LHCN-M2 (cell line): ENCODE results near the gene RRP1B. TPM values are rescaled to one million over a fixed set of nuclear protein-coding genes. Genes with fewer than 3 reads are reported as not detected.

Source experiments
- DNase-seq: peaks from one replicate; pipeline ENCODE4 v3.0.0-alpha.2; 2012; ENCODE audit warnings: low read depth
- polyA plus RNA-seq: library from polyadenylated mRNA; unstranded; fragments of >200 nt; gene quantifications from one replicate; pipeline ENCODE4 v1.2.1, GENCODE V29; 2012; ENCODE audit warnings: missing spikeins
- total RNA-seq: library from RNA; depleted of rRNA; stranded (reverse); fragments of >200 nt; gene quantifications from 2 replicates; pipeline ENCODE4 v1.2.3, GENCODE V29; 2014; rRNA removed

RRP1B gene
- total RNA-seq, result 36.8 and 37.4 TPM in 2 replicates
- 11.6 TPM for polyA plus RNA-seq

DNA sequence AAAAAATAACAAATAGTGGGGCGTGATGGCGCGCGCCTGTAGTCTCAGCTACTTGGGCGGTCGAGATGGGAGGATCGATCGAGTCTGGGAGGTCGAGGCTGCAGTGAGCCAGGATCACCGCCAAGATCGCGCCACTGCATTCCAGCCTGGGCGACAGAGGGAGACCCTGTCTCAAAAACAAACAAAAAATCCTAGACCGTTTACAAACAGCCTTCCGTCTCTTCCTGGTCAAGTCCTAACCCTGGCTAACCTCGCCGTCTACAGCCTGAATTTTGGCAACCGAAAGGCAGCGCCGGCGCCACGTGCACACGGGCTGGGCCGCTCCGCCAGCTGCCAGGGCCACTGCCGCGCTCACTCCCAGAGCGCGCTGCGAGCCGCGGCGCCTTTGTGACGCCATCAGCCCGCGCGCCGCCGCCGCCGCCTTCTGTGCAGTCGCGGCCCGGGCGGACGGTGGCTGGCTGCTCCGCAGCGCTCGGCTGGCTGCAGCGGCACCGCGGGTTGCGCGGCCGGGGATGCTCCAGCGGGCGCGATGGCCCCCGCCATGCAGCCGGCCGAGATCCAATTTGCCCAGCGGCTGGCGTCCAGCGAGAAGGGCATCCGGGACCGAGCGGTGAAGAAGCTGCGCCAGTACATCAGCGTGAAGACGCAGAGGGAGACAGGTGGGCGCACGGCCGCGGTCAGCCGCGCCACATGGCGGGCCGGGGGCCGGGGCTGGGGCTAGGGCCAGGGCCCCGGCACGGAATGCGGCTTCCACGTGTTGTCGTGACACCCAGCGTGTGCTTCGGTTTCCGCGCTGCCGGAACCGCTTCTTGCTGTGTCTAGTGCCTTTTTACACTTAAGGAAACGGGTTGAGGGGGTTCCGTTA is at the start of gene RRP1B, which contains the start of gene HSF2BP:
Gene RRP1B, plus strand, starts transcription at position 425 of the 865 bp plus-strand sequence. Its CDS starts 105 bp downstream, at position 530.
Gene HSF2BP, minus strand, starts transcription at position 353 of the 865 bp plus-strand sequence. CDS start 1,392 bp downstream, outside the sequence.
- DNase-seq, result peak; percentile 81

DNA sequence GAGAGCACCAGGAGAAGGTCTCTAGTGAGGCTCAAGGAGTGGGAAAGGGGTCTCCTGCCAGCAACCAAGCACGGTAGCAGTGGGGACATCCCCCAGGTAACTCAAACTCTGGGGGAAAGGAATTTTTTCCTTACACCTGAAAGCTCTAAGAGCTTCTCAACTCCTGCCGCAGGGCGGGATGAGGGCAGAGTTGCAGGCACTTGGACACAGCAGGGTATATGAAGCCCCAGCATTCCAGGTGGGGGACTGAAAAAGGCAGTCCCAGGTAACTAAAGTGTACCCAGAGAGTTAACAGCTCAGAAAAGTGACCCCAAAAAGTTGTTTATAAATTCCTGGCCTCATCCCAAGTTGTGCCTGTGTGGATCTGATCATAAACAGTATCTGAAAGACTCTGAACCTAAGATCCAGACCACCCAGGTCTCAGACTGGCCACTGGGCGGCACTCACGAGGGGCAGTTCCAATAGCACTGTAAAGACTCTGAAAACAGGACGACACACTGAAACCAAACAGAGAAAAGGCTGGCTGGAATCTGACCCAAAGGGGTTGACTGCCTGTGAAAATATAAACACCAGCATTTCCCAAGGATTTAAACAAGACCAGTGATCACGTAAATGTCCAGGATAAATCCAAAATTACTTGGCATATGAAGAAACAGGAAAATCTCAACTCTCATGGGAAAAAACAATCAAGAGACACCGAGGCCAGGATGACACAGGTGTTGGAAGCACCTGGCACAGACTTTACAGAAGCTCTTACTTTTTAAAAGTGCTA is 47.6 kb upstream of the RRP1B start:
- peak; percentile 78 for DNase-seq

- peak; percentile 92 for DNase-seq
Measured at GRCh38 chr21:43613755-43614638, 45.4 kb upstream of the RRP1B start.

DNA sequence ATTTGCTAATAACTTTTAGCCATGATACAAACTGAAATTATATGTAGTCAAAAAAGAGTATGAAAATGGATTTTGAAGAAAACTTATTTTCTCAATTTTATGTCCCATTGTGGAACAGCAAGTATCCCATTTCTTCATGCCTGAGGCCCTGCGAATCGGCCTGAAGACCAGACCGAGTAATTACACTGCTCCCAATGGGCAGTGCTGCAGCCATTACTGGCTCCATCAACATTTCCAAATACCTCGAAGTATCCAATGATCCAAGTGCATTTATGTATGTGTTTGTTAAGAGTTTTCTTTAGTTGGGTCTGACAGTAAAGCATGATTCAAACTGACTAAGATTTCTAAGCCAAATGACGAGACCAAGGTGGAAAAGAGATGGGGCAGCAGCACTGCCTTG is 44.5 kb upstream of the RRP1B start:
- DNase-seq, result no peak

- DNase-seq, result peak; percentile 57
Measured at GRCh38 chr21:43616861-43617260, 42.5 kb upstream of the RRP1B start.

- no peak for DNase-seq
Measured at GRCh38 chr21:43618940-43619339, 40.4 kb upstream of the RRP1B start.

GRCh38 chr21:43619344-43619743 is 40.0 kb upstream of the RRP1B start:
- no peak for DNase-seq

DNA sequence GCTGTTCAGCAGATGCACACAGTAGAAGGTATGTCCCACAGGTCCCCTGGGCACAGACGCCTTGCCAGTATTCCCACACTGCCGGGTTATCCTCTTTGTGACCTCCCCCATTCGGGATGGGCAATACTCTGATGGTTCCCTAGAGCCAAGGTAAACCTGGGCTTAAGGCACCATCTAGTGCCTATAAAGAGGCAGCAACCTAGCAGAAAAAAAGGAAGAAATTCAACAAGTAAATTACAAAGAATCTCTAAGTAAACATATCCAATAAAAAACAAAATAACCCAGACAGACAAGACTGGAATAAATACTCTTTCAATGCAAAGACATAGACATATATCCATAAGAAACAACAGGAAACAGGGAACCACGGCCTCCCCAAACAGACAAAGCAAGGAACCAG is 39.5 kb upstream of the RRP1B start:
- DNase-seq, result no peak

- DNase-seq, result no peak
Measured at GRCh38 chr21:43622796-43623195, 36.6 kb upstream of the RRP1B start.

- DNase-seq, result no peak
Measured at GRCh38 chr21:43623588-43623987, 35.8 kb upstream of the RRP1B start.

- no peak for DNase-seq
Measured at GRCh38 chr21:43624339-43624738, 35.0 kb upstream of the RRP1B start.

DNA sequence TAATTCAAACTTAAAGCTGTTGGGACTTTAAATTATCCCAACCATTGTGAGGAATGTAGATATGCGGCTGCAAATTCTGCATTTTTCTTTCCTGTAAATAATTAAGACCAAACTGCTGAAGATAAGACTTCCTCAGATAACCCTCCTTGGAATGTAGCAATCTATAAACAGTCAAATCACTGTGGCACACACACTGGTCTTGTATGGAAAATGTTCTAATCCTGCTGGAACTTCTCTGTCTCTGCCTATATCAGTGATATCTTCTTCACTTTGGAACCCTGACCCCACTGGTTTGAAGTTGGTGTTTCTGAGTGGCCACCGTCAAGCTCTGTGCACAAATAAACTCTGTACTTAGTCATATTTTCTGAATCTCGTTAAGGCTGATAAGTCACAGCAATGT is 33.0 kb upstream of the RRP1B start:
- no peak for DNase-seq

DNA sequence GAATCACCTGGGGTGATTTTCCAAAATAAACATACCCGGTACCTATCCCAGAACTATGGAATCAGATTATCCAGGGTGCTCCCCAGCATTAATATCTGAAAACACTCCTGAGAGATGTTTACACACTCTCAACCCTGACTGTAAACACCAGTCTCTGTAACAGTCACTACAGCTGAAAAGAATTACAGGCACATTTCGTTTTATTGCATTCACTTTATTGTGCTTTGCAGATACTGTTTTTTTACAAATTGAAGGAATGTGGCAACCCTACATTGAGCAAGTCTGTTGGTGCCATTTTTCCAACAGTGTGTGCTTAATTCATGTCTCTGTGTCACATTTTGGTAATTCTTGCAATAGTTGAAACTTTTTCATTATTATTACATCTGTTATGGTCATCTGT is 31.8 kb upstream of the RRP1B start:
- no peak for DNase-seq

DNA sequence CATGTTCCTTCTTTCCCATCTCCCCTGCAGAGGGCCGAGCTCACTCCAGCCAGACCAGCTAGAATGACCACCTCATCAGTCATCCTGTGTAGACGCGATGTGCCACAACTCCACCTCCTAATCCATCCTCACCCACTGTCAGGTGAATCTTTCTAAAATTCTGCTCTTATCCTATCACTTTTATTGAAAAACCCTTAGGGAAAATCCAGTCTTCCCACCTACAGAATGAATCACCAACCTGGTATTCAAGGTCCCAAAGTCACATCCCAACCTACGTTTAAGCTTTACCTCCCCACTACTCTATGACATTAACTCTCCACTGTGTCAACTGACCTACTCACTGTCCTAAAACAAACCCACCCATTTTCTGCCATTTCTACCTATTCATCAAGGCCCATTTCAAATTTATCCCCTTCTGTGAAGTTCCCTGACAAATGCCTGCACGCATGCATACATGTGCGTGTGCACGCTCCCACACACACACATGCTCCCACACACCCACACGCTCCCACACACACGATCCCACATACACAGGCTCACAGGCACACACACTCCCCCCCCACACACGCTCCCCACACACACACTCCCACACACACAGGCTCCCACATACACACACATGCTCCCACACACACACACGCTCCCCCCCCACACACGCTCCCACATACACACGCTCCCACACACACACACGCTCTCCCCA is 27.8 kb upstream of the RRP1B start:
- no peak for DNase-seq

GRCh38 chr21:43632373-43632905 is 26.9 kb upstream of the RRP1B start:
- no peak for DNase-seq

DNA sequence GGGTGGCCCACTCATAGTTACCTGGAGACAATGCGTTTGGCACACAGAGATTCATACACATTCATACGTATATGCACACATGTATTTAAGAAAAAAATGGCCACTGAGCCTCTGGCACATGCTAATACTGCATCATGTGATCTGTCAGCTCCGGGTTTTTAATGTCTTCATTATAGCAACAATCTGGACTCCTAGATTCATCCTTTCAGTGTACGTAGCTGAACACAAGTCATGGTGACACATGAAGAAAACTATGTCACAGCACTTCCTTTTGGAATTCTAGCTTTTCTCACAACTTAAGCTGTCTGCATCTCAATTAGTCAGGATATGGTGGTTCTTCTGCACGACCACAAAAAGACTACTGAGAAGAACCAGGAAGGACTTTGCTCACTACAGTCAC is 24.7 kb upstream of the RRP1B start:
- peak; percentile 76 for DNase-seq

- DNase-seq, result no peak
Measured at GRCh38 chr21:43635436-43635835, 23.9 kb upstream of the RRP1B start.

- DNase-seq, result no peak
Measured at GRCh38 chr21:43637530-43638158, 21.7 kb upstream of the RRP1B start.

DNA sequence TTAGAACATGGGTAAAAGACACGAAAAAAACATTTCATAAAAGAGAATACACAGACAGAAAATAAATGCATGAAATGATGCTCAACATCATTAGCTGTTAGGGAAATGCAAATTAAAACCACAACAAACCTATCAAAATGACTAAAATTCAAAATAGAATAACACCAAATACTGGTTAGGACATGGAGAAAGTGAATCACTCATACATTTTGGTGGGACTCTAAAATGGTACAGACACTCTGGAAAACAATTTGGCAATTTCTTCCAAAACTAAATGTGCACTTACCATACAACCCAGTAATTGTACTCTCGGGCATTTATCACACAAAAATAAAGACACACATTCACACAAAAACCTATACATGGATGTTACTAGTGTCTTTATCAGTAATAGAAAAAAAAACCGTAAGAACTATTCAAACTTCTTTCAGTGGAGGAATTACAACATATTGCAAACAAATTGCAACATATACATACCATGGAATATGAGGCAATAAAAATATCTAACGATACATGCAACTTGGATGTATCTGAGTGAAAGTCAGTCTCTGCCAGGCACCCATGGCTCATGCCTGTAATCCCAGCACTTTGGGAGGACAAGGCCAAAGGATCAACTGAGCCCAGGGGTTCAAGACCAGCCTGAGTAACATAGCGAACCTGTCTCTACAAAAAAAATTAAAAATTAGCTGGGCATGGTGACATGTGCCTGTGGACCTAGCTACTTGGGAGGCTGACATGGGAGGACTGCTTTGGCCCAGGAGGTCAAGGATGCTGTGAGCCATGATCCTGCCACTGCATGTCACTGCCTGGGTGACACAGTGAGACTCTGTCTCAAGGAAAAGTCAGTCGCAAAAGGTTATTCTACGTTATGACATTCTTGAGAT is 19.6 kb upstream of the RRP1B start:
- peak; percentile 56 for DNase-seq
